ENCODE results near the gene GLUL. TPM values are rescaled to one million over a fixed set of nuclear protein-coding genes. Genes with fewer than 3 reads are reported as not detected.

Gene GLUL
- polyA plus RNA-seq, 3 donors, result 506 to 1,423 (median 523) TPM

- no peak overlapping the region for H3K4me2 ChIP-seq (replicated peaks; ENCODE audit: extremely low read depth, low read length, poor library complexity, severe bottlenecking)
Observed at GRCh38 chr1:182357913-182358312, 33.7 kb downstream of the GLUL start.

DNA sequence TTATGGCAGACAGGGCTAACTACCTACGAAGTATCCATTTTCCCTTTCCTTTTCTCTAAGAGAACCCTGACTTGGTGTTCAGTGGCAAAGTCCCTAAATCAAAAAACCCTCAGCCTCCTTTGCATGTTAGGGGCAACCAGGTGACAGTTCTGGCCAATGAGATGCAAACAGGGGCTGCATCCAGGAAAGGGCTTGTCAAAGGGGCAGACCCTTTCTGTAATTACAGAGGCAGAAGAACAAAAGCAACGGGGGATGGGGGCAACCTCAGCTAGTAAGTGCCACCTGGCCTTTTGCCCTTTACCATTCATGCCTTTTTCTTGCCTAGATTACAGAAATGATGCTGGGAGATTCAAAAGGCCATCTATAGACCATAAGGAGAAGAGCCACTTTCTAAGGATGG, 34.4 kb downstream of the GLUL start:
- WGBS (ENCODE audit: insufficient coverage), result 100% methylated on average over 1 of the region's 2 CpGs
- Histone ChIP-seq H3K4me3 (replicated peaks in 1 of 3; ENCODE audit: low read depth in 2 of 3, low read length in 3 of 3) (no peak overlapping the region), H3K4me2 (replicated peaks; ENCODE audit: extremely low read depth, low read length, poor library complexity, severe bottlenecking) (no peak overlapping the region), H3K36me3 (replicated peaks in 1 of 2; ENCODE audit: control insufficient read depth in 1 of 2, insufficient read depth in 2 of 2, low read length in 2 of 2) (no peaks in the 10 kb centered on the region), H3K9me3 (replicated peaks in 1 of 2; ENCODE audit: control insufficient read depth in 1 of 2, insufficient read depth in 1 of 2, low read length in 2 of 2) (no peaks in the 10 kb centered on the region), H3K9ac (ENCODE audit: insufficient read depth, low read length, poor library complexity, severe bottlenecking) (no peak overlapping the region), H3K79me2 (ENCODE audit: insufficient read depth, low read length) (no peaks in the 10 kb centered on the region), H2AFZ (ENCODE audit: insufficient read depth, low read depth, low read length, poor library complexity, severe bottlenecking) (no peak overlapping the region), H3K27me3 (ENCODE audit: control insufficient read depth in 2 of 2, insufficient read depth in 2 of 2, low read length in 2 of 2) (no peaks in the 10 kb centered on the region), H4K20me1 (ENCODE audit: insufficient read depth, low read length) (no peaks in the 10 kb centered on the region), H3K4me1 (ENCODE audit: control insufficient read depth in 1 of 2, insufficient read depth in 2 of 2, low read length in 2 of 2) (no peaks in the 10 kb centered on the region), H3K27ac (ENCODE audit: low read depth in 1 of 2, low read length in 2 of 2) (no peak overlapping the region)
- H3K27me3 Mint-ChIP-seq (ENCODE audit: low read depth in 3 of 3), result peaks cover 0 to 10% (median 0%) of the 10 kb centered on the region in 3 donors
- intact Hi-C loops (cut with micrococcal nuclease), result no loop called here
- peaks cover 0 to 2% (median 0%) of the 10 kb centered on the region in 7 donors for H3K9me3 Mint-ChIP-seq
- H3K27ac Mint-ChIP-seq, result no peak overlapping the region
- no peaks in the 10 kb centered on the region for H3K36me3 Mint-ChIP-seq
- no peak overlapping the region for H3K4me3 Mint-ChIP-seq
- no peaks in the 10 kb centered on the region for H3K4me1 Mint-ChIP-seq
- TF ChIP-seq CTCF (IDR thresholded peaks at IDR 0.05), result no peak
- DNase-seq, result no peak

More at GRCh38 chr1:182357913-182358312, 33.7 kb downstream of the GLUL start:
- H3K36me3 Mint-ChIP-seq, result no peaks in the 10 kb centered on the region
- no peaks in the 10 kb centered on the region for H3K79me2 ChIP-seq (ENCODE audit: insufficient read depth, low read length)
- no peak overlapping the region for H3K9ac ChIP-seq (ENCODE audit: insufficient read depth, low read length, poor library complexity, severe bottlenecking)
- H3K4me3 Mint-ChIP-seq, result no peak overlapping the region
- WGBS (ENCODE audit: insufficient coverage), result no CpG with 5 or more reads among the region's 4 CpGs
- intact Hi-C loops (cut with micrococcal nuclease), result no loop called here
- no peak overlapping the region for H3K27ac ChIP-seq (ENCODE audit: low read depth in 1 of 2, low read length in 2 of 2)
- H3K9me3 Mint-ChIP-seq, result peaks cover 0 to 2% (median 0%) of the 10 kb centered on the region in 7 donors
- no peaks in the 10 kb centered on the region for H3K27me3 ChIP-seq (ENCODE audit: control insufficient read depth in 2 of 2, insufficient read depth in 2 of 2, low read length in 2 of 2)
- no peaks in the 10 kb centered on the region for H3K4me1 Mint-ChIP-seq
- TF ChIP-seq CTCF (IDR thresholded peaks at IDR 0.05), result no peak
- peaks cover 0 to 7% (median 0%) of the 10 kb centered on the region in 3 donors for H3K27me3 Mint-ChIP-seq (ENCODE audit: low read depth in 3 of 3)
- DNase-seq, result no peak
- no peaks in the 10 kb centered on the region for H3K4me1 ChIP-seq (ENCODE audit: control insufficient read depth in 1 of 2, insufficient read depth in 2 of 2, low read length in 2 of 2)
- H3K27ac Mint-ChIP-seq, result peak overlapping the region in 1 of 7 donors; percentile 43
- H3K36me3 ChIP-seq (replicated peaks in 1 of 2; ENCODE audit: control insufficient read depth in 1 of 2, insufficient read depth in 2 of 2, low read length in 2 of 2), result no peaks in the 10 kb centered on the region
- H2AFZ ChIP-seq (ENCODE audit: insufficient read depth, low read depth, low read length, poor library complexity, severe bottlenecking), result no peak overlapping the region
- no peaks in the 10 kb centered on the region for H3K9me3 ChIP-seq (replicated peaks in 1 of 2; ENCODE audit: control insufficient read depth in 1 of 2, insufficient read depth in 1 of 2, low read length in 2 of 2)
- H4K20me1 ChIP-seq (ENCODE audit: insufficient read depth, low read length), result no peaks in the 10 kb centered on the region
- no peak overlapping the region for H3K4me3 ChIP-seq (replicated peaks in 1 of 3; ENCODE audit: low read depth in 2 of 3, low read length in 3 of 3)

All from CD14-positive monocyte (primary cell).